HG02852 (cell line): ENCODE measurements around the gene FGFR3.

ENCODE experiments used
- ATAC-seq: cut with Tn5 transposase; IDR thresholded peaks from one replicate; pipeline ENCODE4 v1.9.1; 2021; ENCODE audit warnings: mild to moderate bottlenecking, moderate library complexity; ENCODE audit not compliant: unreplicated experiment

FGFR3 gene

GRCh38 chr4:1786544-1787362 is 6.3 kb upstream of the FGFR3 start:
- no peak for ATAC-seq

- no peak for ATAC-seq
Measured at GRCh38 chr4:1787411-1788077, 5.5 kb upstream of the FGFR3 start.

- ATAC-seq, result no peak
Measured at GRCh38 chr4:1788254-1788973, 4.7 kb upstream of the FGFR3 start.

GRCh38 chr4:1789552-1789951 is 3.5 kb upstream of the FGFR3 start:
- no peak for ATAC-seq

DNA sequence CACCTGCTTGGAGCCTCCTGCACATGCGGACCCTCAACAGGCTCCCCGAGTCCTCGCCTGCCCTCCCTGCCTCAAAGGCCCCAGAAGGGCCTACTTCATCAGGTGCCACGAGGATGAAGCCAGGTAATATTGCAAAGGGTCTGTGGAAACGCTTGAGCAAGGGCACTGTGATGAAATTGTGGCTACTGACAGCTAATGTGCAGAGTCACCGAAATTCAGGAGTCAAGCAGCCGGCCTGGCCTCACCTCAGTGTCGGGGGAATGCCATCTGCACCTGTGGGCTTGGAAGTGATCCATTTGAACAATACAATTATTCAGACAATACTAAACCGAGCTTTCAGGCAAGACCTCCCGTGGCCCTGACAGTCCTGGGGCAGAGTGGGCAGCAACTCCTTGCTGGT is 3.1 kb upstream of the FGFR3 start:
- no peak for ATAC-seq

DNA sequence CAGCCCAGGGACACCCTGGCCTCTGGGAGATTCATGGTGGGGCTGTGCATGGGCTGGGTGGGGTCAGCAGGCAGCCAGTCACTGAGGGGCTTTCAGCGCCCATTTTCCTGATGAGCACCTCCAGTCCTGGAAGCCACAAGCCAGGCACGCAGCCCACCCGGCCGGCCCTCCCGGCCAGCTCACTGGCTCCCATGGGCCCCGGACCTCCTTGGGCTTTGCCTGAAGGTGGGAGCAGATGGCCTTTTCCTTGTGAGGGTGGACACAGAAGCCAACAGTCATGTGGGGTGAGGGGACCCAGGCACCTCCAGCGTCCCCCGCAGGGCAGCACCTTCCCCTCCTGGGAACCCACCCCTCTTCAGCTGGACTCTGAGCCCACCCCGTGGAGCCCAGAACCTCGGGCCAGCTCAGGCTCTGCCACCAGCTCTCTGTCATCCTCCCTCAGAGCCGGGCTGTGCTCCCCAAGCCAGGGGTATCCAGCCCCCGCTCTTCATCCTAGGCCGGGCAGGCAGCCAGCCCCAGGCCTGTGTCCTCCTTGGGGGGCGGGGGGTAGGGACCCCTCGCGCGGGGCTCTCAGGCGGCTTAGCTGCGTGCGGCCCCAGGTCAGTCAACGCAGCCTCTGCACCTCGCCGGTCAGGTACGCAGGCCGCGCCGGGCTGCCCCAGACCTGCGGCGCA is 798 bp upstream of the FGFR3 start:
- no peak for ATAC-seq

DNA sequence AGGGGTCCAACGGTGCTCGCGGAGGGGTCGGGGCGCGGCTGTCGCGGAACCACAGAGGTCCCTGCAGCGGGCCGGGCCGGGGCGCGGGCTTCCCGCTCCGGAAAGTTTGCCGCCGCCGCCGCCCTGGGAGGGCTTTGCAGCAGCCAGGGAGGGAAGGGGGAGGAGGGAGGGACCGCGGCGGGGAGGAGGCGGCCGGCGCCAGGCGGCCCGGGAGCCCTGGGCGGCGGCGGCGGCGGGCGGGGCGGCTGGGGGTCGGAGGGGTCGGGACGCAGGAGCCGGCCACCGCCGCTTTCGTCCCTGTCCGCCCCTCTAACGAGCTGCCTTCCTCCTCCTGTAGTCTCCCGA is 375 bp downstream of the FGFR3 start:
- ATAC-seq, result peak; percentile 20

DNA sequence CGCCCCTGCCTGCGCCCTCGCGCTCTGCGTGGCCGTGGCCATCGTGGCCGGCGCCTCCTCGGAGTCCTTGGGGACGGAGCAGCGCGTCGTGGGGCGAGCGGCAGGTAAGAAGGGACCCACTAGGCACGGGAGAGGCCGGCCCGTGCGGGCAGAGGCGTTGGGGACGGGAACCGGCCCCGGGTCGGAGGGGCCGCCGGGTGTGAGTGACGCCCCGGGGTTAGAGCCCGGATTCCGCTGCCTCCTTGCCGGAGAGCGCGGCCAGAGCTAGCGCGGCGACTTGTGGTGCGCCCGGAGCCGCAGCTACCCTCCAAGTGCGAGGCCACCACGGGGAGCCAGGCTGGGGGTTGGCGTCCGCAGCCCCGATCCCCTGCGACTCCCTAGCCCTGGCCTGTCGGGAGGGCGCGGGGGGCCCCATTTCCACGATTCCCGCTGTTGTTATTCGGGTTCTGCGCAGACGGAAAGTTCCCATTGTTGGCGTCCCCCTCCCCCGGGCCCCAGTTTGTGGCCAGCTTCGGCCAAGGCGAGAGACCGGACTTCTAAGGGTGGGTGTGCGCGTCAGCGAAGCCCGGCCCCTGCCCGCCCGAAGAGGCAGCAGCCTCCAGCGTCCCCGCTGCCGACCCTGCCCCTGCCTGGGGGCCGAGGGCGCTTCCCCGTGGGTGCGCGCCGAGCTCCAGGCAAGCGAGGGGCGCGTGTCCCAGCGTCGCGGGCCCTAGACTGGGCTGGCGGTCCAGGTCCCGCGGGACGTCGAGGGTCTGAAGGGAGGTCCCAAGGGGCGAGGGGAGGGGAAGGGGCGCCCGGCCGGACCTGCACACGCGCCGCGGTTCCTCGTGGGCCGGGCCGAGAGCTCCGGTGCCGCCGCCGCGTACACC is 1.1 kb downstream of the FGFR3 start:
- no peak for ATAC-seq

- no peak for ATAC-seq
Measured at GRCh38 chr4:1794809-1795298, 1.8 kb downstream of the FGFR3 start.

DNA sequence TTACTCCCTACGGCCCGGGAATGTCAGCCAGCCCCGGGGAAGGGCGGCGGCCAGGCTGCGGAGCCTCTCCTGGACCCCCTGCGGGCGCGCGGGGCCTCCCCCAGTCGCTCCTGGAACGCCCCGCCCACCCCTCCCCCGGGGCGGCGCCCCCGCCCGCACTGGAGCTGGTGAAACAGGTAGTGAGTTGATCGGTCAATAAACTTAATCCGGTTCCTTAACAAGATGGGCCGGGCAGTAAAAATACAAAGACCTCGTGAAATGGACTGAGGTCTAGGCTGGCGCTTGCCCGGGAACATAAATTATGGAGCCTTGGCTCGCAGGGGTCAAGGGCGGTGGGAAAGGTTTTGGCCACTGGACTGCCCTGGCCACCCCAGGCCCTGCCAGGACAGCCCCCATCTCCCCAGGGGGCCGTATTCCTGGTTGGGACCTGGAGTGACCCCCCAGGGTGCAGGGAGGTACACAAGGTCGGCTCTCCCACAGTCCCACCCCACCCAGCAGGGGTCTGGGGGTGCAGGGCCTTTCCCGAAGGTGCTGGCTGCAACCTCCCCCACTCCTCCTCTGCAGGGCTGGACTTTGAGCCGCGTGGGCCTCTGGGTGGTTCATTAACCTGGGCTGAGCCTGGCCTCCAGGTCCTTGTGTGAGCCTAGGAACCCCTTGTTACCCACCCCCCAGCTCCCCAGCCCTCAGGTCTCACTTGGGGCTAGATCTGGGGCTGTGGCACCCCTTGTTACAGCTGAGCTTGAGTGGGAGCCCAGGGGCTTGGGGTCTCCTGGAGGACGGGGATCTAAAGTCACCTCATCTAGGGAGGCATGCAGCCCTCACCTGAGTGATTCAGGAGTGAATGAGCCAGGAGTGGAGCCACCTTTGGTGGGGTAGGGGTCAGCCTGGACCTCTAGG is 2.5 kb downstream of the FGFR3 start:
- ATAC-seq, result no peak

DNA sequence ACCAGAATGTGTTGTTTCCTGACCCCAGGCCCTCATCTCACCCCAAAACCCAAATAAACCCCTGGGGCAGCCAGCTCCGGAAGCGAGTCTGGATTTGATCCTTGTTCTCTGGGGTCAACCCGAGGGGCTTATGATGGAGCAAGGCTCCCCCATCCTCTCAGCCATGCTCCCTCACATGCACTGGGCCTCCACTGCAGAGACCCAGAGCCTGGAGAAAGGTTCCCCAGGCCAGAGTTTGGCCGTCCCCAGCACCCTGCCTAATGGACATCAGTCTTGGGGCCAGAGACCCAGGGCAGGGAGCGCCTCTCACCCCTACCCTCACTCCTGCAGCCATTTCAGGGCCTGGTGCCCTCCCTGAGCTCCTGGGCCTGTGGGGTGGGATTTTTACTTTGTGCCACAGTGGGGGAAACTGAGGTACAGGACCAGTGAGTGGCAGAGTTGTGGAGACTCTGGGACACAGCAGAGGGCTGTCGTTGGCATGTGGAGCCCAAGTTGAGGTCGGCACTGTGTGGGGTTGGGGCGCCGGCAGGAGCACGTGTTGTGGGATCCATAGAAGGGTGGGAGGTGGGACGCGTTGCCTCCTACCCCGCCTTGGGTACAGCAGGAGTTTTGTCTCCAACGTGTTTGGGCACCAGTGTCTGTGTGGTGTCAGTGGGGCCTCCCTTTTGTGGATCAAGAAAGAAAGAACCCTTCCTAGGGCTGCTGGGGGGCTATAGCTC is 3.6 kb downstream of the FGFR3 start:
- ATAC-seq, result no peak

GRCh38 chr4:1797298-1797860 is 4.3 kb downstream of the FGFR3 start:
- no peak for ATAC-seq

DNA sequence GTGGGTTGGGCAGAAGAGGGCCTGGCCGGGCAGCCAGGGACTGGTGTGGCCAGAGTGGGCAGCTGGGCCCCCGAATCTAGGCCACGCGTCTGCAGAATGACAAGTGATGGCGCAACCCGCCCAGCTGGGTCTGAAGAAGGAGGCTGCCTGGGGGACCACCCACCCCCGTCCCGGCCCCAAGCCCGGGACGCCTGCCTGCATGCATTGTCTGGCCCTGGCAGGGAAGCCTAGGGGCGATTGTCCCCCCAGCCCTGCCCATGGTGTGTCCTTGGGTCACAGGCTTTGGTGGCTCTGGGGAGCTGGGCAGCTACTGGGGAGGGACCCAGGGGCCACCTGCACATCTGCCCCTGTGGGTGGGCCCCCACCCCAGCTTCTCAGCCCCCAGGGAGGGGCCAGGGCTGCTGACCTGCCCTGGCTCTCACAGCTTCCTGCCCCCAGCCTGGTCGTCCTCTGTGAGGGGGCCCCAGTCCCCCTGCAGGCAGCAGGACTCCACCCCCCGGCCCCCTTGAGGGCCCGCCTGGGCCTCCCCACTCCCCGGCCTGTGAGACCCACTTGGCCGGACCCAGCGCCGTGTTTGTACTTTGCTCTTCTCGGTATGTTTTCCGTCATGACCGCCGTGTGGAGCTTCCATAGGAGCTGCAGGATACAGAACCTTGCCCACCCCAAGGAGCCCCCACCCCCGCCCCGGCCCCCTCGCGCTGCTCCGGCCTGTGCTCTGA is 4.9 kb downstream of the FGFR3 start:
- ATAC-seq, result no peak

GRCh38 chr4:1798580-1799386 is 5.7 kb downstream of the FGFR3 start:
- no peak for ATAC-seq

DNA sequence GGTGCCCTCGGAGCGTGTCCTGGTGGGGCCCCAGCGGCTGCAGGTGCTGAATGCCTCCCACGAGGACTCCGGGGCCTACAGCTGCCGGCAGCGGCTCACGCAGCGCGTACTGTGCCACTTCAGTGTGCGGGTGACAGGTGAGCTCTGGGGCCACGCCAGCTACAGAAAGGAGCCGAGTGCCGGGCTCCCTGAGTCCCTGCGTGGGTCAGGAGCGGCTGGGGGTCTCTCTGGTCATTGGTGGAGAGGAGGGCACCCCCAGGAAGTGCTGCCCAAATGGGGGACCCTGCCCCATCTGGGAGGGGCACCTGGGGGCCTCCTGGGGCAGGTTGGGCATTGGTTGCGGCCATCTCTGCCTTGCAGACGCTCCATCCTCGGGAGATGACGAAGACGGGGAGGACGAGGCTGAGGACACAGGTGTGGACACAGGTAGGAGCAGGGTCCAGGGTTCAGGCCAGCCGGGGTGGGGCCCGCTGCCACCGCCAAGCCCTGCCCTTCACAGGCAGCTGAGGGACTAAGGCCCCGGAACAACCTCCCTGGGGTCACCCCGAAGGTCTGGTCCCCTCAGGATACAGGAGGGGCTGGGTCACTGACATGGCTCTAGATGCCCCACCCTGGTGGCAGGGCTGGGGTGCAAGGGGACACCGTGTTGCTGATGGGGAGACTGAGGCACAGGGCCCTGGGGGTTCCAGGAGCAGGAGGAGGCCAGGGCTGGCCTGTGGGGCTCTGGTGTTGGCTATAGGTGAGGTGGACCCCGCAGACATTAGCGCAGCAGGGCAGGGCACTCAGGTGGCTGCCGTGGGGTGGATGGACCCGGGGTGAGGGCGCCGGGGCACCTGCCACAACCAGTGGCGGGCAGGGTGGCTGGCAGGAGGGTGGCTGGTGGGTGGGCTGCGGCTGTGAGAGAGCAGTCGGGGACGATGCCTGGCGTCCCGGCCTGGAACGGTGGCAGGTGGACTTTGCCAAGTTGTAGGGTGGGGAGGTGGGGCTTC is 6.6 kb downstream of the FGFR3 start:
- no peak for ATAC-seq

- ATAC-seq, result no peak
Measured at GRCh38 chr4:1800805-1801204, 7.7 kb downstream of the FGFR3 start.
